NCI-H1417 (cell line): Measurements from ENCODE around the gene ABTB1.
"Not testable (repeated sequence)": the region's sequence is repeated elsewhere in the genome, so short reads cannot be mapped to it uniquely, and the experiment has no call there.

Experiments
- DNase-seq, 3 experiments: peaks; one replicate each; lab custom pipeline; 2025; lab: John Stamatoyannopoulos, UW

The ABTB1 gene

DNA sequence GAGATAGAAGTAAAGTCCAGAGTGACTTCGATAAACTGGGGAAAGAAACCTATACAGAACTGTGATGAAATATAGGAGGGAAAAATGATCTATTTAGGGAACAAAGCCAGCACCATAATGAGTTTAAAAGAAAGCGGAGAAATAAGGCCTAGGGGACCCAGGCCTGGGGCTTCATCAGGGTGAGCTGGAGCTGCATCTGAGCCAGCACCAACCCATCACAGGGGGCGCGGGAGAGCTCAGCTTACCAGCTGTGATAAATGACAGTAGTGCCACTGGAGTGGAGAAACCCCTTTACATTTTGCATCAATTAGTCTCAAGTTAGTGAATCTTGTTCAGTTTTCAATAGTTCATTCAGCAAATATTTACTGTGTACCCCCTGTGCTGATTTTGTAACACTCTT is 22.5 kb upstream of the ABTB1 start:
- no peak for DNase-seq

DNA sequence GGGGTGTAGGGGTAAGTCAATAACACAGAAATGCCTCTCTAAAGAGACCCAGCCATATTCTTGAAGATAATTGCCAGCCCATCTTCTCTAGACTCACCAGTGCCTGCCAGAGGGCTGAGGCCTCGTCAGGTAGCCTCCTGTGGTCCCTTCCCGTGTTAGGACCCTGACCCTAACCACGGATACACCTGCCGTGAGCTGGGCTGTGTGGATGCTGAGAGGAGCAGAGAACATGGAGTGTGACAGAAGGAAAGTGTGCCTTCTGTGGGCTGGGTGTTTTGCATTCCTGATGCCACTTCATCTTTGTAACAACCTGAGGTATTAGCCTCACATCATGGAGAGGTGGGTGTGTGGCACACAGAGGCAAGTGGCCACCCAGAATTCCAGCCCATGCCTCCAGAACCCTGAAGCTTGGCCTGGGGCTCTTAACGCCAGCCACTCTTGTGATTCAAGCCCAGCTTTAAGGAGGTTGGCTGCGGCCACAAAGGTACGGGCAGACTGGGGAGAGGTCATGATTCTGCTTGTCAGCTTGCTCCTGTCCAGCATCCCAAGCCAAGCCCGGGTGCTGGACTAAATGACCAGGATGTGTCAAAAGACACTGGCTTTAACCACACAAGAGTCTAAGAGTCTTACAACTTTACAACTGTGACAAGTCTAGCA is 21.1 kb upstream of the ABTB1 start:
- no peak for DNase-seq

DNA sequence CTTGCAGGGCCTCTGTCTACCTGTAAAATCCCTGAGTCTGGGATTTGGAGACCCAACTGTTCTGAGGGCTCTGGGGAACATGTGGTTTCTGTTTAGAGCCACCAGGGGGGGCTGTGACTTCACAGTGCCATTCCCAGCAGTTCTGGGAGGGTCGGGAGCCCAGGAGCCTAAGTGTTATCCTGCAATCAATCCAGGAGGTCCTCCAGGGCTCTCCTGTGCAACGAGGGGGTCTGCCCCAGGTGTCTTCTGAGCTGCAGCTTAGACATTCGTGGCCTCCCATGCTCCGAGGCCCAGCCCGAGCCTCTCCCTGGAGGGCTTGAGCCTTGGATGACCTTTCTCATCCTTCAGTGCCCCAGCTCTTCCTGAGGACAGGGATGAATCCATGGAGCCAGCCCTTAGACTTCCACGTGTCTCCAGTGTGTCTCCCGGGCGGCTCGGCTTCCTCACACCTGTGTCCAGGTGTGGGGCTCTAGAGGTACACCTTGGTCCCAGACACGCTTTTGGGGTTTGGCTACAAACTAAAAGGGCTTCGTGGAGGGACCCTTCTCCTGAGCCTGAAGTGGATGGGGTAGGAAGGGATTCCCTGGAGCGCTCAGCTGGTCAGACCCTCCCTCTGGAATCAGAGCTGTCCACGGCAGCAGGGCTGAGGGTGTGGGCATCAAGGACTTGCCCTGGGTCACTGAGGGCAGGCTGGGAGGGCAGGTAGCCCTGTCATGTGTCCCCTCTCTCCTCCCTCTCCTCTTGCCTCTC is 20.3 kb upstream of the ABTB1 start:
- peak; percentile 21 to 79 (median 41) for DNase-seq

DNA sequence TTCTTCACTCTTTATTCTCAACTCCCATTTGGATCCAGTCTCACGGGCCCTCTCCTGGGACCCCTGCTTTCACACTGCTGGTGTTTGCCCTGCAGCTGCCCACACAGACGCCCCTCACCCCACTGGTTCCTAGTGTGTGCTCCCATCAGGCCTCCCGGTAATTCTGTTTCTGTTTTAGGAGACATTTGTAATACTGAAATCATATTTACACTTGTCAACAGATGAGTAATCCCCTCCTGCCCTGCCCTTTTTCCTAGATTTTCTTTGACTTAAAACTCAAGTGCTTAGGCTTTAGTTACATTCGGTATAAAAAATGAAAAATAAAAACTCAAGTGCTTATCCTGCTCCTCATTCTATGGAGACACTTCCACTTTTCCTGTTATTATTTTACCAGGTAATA is 18.4 kb upstream of the ABTB1 start:
- peak in 1 of 3 experiments; percentile 41 for DNase-seq

DNA sequence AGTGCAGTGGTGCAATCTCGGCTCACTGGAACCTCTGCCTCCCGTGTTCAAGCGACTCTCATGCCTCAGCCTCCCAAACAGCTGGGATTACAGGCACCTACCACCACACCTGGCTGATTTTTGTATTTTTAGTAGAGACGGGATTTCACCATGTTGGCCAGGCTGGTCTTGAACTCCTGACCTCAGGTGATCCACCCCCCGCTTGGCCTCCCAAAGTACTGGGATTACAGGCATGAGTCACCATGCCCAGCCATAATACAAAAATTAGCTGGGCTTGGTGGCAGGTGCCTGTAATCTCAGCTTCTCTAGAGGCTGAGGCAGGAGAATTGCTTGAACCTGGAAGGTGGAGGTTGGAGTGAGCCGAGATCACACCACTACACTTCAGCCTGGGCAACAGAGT is 17.8 kb upstream of the ABTB1 start:
- DNase-seq = not testable (repeated sequence)

DNA sequence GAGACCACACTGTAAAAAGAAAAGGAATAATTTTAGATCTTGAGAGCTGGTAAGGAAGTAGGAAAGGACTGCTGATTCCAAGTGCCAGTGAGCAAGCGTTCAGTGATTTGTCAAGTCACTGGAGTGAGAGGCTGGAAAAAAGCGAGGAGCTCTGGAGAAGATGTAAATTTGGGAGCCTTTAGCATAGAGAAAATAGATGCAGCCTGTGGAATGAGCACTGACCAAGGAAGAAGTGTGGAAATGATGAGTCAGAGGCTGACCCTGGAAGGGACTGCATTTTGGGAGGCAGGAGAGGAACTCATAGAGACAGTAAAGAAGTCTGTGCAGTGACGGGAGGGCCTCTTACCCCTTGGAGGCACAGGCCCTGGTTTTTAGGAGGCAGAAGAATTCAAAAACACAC is 17.1 kb upstream of the ABTB1 start:
- DNase-seq = no peak

DNA sequence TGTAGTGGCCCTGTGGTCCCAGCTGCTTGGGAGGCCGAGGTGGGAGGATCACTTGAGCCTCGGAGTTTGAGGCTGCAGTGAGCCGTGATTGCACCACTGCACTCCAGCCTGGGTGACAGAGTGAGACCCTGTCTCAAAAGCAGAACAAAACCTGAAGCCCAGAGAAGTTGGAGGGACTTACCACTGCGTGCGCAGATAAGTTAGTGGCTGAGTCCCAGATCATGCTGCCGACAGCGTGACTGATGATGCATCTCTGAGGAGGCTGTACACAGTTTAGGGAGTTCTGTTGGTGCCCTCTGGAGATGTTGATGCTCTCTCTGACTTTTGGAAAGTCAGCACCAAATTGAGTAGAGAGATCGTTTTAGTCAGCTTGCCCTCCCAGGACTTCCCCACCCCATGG is 15.8 kb upstream of the ABTB1 start:
- DNase-seq = no peak

DNA sequence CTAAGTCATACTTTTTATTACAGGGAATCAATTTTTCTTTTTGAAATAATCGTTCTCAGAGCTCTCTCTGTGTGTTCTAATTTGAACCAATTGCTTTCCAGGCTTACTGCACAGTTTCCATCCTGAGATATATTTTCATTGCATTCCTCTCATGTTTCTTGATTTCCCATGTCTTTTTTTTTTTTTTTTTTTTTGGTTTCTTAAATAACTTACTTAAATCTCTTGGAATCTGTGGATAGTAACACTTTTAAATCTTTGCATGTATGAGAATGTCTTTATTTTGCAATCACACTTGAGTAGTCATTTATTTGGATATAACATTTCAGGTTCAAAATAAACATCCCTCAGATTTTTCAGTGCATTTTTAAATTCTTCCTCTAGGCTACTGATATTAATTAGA is 14.5 kb upstream of the ABTB1 start:
- no peak for DNase-seq

DNA sequence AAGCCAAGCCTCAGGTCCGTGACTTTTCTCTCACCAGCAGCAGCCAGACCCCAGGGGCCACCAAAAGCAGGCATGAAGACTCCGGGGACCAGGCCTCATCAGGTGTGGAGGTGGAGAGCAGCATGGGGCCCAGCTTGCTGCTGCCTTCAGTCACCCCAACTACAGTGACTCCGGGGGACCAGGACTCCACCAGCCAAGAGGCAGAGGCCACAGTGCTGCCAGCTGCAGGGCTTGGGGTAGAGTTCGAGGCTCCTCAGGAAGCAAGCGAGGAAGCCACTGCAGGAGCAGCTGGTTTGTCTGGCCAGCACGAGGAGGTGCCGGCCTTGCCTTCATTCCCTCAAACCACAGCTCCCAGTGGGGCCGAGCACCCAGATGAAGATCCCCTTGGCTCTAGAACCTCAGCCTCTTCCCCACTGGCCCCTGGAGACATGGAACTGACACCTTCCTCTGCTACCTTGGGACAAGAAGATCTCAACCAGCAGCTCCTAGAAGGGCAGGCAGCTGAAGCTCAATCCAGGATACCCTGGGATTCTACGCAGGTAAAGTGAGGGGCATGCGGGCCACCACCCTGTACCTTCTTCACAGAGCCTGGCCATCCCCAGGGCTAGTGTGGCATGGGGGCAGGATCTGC is 12.0 kb upstream of the ABTB1 start:
- no peak for DNase-seq

DNA sequence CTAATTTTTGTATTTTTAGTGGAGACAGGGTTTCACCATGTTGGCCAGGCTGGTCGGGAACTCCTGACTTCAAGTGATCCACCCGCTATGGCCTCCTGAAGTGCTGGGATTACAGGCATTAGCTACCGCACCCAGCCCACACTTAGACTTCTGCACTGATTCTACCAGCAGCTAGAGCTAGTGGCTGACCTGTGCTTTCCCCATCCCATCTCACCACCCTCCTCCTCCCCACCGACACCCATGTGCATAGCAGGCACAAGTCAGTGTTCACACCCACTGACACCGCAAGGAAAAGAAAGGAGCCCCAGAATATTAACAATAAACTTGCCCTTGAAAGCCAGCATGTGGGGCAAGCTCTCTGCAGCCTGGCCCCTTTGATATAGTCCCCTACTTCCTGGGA is 11.2 kb upstream of the ABTB1 start:
- no peak for DNase-seq

DNA sequence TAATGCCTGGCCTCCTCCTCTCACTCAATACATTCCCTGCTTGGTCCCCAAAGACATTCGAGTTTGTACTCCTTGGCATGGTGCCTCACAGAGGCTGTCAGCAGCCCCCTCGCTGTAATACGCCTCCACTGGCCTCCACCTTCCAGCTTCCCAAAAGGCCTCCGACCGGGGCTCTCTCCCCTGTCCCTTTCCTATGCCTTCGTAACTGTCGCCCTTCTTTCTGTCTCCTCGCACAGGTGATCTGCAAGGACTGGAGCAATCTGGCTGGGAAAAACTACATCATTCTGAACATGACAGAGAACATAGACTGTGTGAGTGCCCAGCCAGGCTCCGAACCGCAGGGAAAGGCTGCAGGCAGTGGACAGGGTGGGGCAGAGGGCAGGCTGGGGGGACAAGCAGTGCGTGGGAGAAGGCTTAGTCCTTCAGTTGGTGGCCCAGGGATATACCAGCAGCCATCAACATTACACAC is 10.7 kb upstream of the ABTB1 start:
- DNase-seq = no peak

DNA sequence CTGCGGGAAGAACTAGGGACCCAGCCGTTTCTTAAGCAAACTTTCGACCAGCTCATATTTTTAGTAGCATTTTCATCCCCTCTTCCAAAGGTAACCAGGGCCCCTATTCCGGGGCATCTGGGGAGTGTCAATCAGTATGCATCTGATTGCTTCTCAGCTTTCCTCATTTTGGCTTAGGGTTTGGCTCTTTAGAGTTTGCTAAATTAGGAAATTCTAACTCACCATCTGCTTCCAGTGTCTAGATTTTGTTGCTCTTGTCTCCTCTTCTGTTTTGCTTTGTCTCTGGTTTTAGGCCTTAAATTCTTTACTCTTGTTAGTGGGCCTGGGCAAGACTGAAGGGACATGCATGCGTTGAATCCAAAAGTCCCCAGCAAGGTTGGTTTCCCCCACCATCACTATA is 9.6 kb upstream of the ABTB1 start:
- DNase-seq = no peak

DNA sequence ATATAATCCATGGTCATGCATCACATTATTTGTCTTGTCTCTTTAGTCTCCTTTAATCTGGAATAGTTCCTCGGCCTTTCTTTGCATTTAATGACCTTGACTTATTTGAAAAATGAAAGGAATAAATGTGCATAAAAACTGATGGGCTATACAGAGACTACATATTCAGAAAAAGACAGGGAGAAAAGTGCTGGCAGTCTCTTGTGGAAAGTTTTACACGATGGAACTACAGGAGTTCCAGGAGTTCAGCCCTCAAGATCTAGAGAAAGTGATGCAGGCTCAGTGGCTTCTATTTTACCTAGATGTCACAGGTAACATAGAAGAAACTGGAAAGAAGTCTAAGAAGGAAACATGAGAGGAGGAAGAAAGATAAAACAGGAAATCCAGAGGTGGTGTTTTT is 7.6 kb upstream of the ABTB1 start:
- no peak for DNase-seq

DNA sequence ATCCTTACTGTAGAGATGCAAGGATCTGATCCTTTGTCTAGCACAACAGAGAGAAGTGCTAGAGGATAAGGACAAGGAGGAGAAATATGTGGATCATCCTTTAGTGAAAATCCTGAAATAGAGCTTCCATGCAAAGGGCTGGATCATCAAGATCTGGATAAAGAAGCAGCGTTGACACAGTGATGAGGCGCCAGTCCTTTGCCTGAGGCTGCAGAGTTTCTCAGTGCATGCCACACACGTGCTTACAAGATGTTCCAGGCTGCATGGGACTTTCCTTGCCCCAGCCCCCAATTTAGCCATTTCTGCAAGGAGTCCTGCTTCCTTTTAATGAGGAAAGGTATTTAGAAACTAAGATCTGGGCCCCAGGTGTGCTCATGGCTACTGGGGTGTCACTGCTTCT is 7.2 kb upstream of the ABTB1 start:
- DNase-seq = no peak

DNA sequence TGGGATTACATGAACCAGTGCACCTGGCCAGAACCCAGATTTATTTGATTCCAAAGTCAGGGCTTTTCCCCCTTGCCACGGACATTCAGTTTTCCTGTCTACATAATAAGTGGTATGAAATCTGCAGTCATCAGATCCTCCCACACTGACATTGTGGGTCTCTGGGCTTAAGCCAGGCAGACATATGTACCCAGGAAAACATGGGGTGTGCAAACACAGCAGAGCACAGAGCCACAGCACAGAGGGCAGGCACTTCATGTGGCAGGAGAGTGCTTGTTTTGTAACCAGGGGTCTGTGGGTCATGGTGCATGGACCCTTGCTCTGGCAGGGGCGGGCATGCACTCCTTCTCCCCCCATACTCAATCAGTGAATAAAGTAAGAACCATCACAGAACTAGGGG is 6.1 kb upstream of the ABTB1 start:
- DNase-seq = no peak

DNA sequence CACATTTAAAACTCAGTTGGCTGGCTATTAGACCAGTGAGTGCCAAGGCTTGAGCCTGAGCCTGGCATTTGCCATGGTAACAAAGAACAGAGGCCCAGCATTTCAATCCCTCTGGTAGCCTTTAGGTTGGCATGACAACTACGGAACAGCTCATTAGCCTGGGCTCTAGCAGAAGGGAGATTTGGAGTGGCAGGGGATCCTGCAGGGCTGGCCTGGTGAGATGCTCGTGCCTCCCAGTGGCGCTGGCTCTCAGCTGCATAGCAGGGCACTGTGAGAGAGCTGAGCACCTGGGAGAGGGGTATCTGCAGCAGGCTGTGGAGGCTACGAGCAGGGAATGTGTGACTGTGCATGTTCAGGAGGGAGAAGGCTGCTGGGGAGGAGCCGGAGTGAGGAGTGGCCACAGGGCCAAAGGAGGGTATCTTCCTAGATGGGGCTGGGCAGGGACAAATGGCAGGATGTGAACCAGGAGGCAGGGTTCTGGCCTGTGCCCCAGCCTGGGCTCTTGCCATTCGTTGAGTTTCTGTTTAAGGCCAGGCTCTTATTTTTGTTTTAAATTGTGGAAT is 5.6 kb upstream of the ABTB1 start:
- peak in 2 of 3 experiments; percentile 62 to 89 for DNase-seq

DNA sequence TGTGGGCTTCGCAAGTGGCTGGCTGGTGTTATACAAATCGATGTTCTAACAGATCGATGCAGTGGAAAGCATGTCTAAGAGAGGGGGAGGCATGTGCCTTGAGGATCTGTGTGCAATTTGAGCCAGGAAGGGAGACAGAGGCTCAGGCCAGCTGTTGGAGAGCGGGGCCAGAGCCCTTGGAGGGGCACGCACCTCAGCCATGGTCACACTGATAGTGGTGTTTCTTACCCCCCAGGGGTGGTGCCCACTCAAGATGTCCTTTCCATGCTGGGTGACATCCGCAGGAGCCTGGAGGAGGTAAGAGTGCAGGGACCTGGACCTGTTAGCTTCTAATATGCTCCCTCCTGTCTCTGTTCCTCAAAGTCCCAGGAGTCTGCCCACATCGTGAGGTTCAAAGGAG is 3.8 kb upstream of the ABTB1 start:
- DNase-seq = no peak

DNA sequence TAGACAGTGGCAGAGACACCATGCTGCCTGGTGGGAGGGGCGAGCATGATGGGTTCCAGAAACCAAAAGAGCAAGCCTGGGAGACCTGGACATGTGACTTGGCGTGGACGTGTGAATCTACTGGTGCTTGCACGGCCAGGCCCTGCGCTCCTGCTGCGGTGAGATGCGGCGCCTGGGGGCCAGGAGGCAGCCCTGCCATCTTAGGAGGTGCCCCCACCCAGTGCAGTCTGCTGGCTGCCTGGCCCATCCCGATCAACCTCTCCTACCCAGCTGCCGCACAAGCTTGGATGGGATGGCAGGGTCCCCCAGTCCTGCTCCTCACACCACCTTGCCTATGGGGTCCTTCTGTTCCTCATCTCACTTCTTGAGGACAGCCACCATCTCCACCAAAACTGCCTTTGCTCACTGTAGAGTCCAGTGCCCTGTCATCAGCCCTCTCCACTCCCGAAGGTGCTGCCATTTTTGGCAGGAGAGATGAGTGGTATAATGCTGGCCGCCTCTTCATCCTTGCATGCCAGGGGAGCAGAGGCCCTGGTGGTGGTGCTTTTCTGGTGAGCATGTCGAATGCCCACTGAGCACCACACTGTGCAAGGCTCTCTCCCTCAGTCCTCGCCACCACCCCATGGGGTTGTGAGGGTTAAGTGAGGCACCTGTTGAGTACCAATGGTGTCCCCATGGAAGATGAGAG is 3.1 kb upstream of the ABTB1 start:
- no peak for DNase-seq

DNA sequence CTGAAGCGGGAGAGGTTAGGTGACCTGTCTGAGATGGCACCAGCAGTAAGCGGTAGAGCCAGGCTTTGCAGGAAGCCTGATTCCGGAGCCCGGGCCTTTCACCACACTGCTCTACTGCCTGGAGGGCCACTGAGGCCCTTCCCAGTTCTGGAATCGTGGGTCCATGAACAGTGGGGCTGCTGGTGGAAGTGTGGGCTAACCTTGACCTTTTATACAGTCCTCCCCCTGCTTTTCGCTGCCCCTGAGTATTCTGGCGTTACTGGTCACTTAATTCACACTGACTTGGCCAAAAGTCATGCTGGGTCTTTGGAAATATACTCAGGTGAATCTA is 2.6 kb upstream of the ABTB1 start:
- no peak for DNase-seq

DNA sequence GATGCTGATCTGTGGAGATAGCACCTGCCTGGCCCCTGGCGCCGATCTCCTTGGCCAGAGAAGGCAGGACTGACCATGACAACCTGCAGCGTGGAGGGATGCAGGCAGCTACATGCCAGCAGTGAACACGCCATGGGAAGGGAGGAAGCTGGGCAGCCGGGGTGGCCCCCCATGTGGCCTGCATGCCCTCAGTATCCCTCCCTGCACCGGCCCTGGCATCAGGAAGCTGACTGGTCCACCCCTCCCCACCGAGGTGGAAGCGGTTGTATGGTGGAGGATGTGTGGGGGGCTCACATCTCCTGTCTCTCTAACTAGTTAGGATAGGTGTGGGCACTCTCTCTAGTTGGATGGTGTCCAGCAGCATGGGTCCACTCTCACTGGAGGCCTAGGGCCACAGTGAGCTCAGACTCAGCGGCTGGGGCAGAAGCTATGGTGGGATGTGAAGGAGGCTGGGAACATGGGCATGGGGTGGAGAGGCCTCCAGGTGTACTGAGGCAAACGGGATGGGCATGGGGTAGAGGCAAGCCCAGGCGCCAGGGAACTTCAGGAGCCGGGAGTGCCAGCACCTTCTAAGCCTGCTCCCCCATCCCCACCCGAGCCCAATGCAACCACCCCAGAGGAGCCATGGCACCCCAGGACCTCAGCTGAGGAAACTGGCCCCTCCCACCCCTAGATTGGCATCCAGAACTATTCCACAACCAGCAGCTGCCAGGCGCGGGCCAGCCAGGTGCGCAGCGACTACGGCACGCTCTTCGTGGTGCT is 1.8 kb upstream of the ABTB1 start:
- no peak for DNase-seq

DNA sequence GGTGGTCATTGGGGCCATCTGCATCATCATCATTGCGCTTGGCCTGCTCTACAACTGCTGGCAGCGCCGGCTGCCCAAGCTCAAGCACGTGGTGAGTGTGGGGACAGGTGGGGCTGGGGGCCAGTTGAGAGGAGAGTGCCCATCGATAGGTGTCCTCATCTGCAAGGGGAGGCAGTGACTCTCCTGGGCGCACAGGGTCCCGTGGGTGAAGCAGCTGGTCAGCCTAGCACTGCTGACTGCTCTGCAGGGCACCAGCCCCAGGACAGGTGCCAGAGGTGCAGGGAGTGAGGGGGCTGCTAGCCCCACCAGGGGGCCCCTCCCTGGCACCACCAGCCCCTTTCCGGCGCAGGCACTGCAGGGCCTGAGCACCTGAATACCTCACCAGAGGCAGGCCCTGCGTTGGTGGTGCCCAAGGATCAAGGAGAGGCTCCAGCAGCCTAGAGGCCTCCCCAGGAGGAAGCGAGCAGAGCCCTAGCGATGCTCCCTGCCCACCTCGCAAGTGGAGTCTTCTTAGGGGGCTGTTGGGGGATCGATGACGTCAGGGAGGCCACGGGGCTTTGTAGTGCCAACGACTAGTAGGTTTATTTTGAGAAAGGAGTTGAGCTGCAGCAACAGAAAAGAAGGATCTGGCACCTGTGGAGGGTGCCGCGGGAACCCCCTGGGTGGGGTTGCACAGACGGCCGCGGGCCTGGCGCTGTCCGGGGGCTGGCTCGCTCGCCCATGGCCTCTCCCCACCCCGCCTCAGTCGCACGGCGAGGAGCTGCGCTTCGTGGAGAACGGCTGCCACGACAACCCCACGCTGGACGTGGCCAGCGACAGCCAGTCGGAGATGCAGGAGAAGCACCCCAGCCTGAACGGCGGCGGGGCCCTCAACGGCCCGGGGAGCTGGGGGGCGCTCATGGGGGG is 976 bp upstream of the ABTB1 start:
- peak in 2 of 3 experiments; percentile 75 to 82 for DNase-seq
